ENCODE measurements around the gene ACKR2. TPM values are rescaled to one million over a fixed set of nuclear protein-coding genes. Genes with fewer than 3 reads are reported as not detected.

The ACKR2 gene
- total and polyA plus RNA-seq, 2 experiments from 2014 or later = 1.7 to 3.9 TPM

DNA sequence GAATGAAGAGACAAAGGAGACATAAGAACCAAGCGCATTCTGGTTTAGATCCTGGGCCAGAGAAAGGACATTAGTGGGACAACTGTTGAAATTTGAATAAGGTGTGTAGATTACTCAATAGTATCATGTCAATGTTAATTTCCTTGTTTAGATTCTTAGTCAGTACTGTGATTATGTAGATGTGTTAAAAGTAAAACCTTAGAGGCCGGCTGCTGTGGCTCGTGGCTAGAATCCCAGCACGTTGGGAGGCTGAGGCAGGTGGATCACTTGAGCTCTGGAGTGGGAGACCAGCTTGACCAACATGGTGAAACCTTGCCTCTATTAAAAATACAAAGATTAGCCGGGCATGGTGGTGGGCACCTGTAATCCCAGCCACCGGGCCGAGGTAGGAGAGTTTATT lies 39.8 kb downstream of the ACKR2 start:
- no peak for DNase-seq (ENCODE audit: low spot score)
- TF ChIP-seq EZH2phosphoT487 (IDR thresholded peaks at IDR 0.05; ENCODE audit: low read depth, severe bottlenecking, unreplicated experiment) = no peak
- TF ChIP-seq EZH2 (IDR thresholded peaks at IDR 0.05; ENCODE audit: borderline replicate concordance) = no peak
- TF ChIP-seq, protein P1, sequence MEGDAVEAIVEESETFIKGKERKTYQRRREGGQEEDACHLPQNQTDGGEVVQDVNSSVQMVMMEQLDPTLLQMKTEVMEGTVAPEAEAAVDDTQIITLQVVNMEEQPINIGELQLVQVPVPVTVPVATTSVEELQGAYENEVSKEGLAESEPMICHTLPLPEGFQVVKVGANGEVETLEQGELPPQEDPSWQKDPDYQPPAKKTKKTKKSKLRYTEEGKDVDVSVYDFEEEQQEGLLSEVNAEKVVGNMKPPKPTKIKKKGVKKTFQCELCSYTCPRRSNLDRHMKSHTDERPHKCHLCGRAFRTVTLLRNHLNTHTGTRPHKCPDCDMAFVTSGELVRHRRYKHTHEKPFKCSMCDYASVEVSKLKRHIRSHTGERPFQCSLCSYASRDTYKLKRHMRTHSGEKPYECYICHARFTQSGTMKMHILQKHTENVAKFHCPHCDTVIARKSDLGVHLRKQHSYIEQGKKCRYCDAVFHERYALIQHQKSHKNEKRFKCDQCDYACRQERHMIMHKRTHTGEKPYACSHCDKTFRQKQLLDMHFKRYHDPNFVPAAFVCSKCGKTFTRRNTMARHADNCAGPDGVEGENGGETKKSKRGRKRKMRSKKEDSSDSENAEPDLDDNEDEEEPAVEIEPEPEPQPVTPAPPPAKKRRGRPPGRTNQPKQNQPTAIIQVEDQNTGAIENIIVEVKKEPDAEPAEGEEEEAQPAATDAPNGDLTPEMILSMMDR (IDR thresholded peaks at IDR 0.05; ENCODE audit: poor library complexity) = no peak
- no peak overlapping the region for H2AFZ ChIP-seq
- no peak overlapping the region for H3K4me2 ChIP-seq
- H4K20me1 ChIP-seq (ENCODE audit: insufficient read depth, poor library complexity, severe bottlenecking) = no peaks in the 10 kb centered on the region
- H3K9me3 ChIP-seq (ENCODE audit: low read depth) = no peaks in the 10 kb centered on the region
- no peaks in the 10 kb centered on the region for H3K27me3 ChIP-seq
- 92% methylated on average over 7 of the region's 7 CpGs for WGBS (ENCODE audit: low lambda C conversion rate, missing lambda C conversion rate)
- no peaks in the 10 kb centered on the region for H3K79me2 ChIP-seq
- H3K27ac ChIP-seq = no peak overlapping the region
- peaks cover 18% of the 10 kb centered on the region for H3K4me1 ChIP-seq (ENCODE audit: insufficient read depth)
- no peaks in the 10 kb centered on the region for H3K36me3 ChIP-seq (replicated peaks; ENCODE audit: insufficient read depth, low read depth)
- no peaks in the 10 kb centered on the region for H3K9me2 ChIP-seq (replicated peaks; ENCODE audit: insufficient read depth)
- no peak overlapping the region for H3K4me3 ChIP-seq

DNA sequence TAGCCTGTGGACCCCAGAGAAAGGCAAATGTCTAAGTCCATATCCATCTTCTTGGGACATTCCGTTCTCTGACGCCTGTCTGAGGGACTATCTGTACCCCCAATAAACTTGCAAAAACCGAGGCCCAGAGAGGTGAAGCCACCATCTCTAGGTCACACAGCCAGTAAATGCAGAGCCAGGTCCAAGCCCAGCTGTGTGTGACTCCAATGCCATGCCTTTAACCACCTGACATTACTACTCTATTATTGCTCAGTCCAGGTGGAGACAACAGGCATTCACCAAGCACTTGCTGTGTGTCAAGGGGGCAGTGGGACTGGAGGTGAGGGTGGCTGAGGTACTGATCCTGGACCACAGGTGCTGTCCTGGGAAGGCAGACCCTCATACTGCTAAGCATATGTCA lies 41.0 kb downstream of the ACKR2 start:
- no peaks in the 10 kb centered on the region for H3K79me2 ChIP-seq
- TF ChIP-seq EZH2 (IDR thresholded peaks at IDR 0.05; ENCODE audit: borderline replicate concordance) (no peak), EZH2phosphoT487 (IDR thresholded peaks at IDR 0.05; ENCODE audit: low read depth, severe bottlenecking, unreplicated experiment) (no peak)
- TF ChIP-seq, protein P1 (IDR thresholded peaks at IDR 0.05; ENCODE audit: poor library complexity) = no peak
- DNase-seq (ENCODE audit: low spot score) = no peak

DNA sequence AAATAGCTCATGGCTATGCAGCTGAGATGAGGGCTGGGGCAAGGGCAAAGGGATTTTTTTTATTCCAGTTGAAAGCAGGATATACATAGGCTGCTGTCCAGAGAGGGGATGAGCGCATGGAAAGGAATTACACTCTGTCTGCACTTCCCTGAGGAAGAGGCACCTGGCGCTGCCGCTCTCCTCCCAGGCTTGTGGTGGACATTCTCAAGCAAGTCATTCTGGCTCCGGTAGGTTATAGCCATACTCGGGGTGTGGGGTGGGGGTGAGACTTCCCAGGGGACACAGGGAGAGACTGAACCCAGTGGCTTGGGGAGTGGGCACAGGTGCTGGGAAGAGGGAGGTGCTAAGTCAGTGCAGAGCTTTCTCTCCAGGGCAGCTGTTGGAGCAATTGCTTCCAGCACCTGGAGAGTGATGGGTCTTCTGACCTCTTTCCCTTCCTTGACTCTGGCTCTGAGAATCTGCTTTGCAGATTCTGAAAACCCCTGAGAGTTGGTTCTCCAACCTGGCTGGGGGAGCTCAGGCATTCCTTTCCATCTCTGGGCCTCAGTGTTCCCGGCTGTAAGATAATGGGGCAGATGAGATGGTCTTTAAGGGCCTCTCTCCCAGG lies 42.1 kb downstream of the ACKR2 start:
- TF ChIP-seq, protein P1 (IDR thresholded peaks at IDR 0.05; ENCODE audit: poor library complexity) = no peak
- whole genome bisulfite sequencing (ENCODE audit: low lambda C conversion rate, missing lambda C conversion rate) = 92% methylated on average over 6 of the region's 6 CpGs
- H4K20me1 ChIP-seq (ENCODE audit: insufficient read depth, poor library complexity, severe bottlenecking) = no peaks in the 10 kb centered on the region
- no peak overlapping the region for H2AFZ ChIP-seq
- no peaks in the 10 kb centered on the region for H3K79me2 ChIP-seq
- peaks cover 24% of the 10 kb centered on the region for H3K4me1 ChIP-seq (ENCODE audit: insufficient read depth)
- H3K4me3 ChIP-seq = no peak overlapping the region
- H3K4me2 ChIP-seq = no peak overlapping the region
- H3K36me3 ChIP-seq (replicated peaks; ENCODE audit: insufficient read depth, low read depth) = no peaks in the 10 kb centered on the region
- no peak for DNase-seq (ENCODE audit: low spot score)
- H3K9me2 ChIP-seq (replicated peaks; ENCODE audit: insufficient read depth) = no peaks in the 10 kb centered on the region
- no peaks in the 10 kb centered on the region for H3K27me3 ChIP-seq
- H3K9me3 ChIP-seq (ENCODE audit: low read depth) = no peaks in the 10 kb centered on the region
- no peak overlapping the region for H3K27ac ChIP-seq

More for the DNA sequence above, 41.0 kb downstream of the ACKR2 start:
- peaks cover 22% of the 10 kb centered on the region for H3K4me1 ChIP-seq (ENCODE audit: insufficient read depth)
- no peaks in the 10 kb centered on the region for H3K36me3 ChIP-seq (replicated peaks; ENCODE audit: insufficient read depth, low read depth)
- H3K9me2 ChIP-seq (replicated peaks; ENCODE audit: insufficient read depth) = no peaks in the 10 kb centered on the region
- H3K4me2 ChIP-seq = no peak overlapping the region
- H3K4me3 ChIP-seq = no peak overlapping the region
- H2AFZ ChIP-seq = no peak overlapping the region
- H3K27me3 ChIP-seq = no peaks in the 10 kb centered on the region
- no peak overlapping the region for H3K27ac ChIP-seq
- 85% methylated on average over 3 of the region's 3 CpGs for WGBS (ENCODE audit: low lambda C conversion rate, missing lambda C conversion rate)
- H4K20me1 ChIP-seq (ENCODE audit: insufficient read depth, poor library complexity, severe bottlenecking) = no peaks in the 10 kb centered on the region
- no peaks in the 10 kb centered on the region for H3K9me3 ChIP-seq (ENCODE audit: low read depth)

DNA sequence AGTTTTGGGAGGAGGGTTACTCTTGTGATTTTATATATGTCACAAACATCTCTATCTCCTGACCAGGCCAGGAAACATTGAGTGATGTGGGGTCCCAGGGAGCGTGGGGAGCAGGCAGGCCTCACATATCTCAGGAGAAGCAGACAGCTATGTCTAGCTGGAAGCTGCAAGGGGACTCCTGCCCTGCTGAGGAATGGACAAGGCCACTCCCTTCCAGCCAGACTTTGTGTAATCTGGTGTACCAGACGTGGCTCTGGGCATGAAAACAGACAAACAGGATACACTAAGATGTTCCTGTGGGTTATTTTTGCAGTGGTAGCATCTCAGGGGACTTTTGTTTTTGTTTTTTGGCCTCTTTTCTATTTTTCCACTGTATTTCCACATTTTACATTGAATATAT lies 43.2 kb downstream of the ACKR2 start:
- DNase-seq (ENCODE audit: low spot score) = peak; percentile 59
- Histone ChIP-seq H2AFZ (no peak overlapping the region), H3K9me2 (replicated peaks; ENCODE audit: insufficient read depth) (no peaks in the 10 kb centered on the region), H3K4me1 (ENCODE audit: insufficient read depth) (peaks cover 24% of the 10 kb centered on the region), H3K27me3 (no peaks in the 10 kb centered on the region), H3K4me2 (no peak overlapping the region), H3K9me3 (ENCODE audit: low read depth) (no peaks in the 10 kb centered on the region), H4K20me1 (ENCODE audit: insufficient read depth, poor library complexity, severe bottlenecking) (no peaks in the 10 kb centered on the region), H3K79me2 (no peaks in the 10 kb centered on the region), H3K36me3 (replicated peaks; ENCODE audit: insufficient read depth, low read depth) (no peaks in the 10 kb centered on the region), H3K4me3 (no peak overlapping the region), H3K27ac (peak overlapping the region; percentile 48)
- WGBS (ENCODE audit: low lambda C conversion rate, missing lambda C conversion rate) = 36% methylated on average over 2 of the region's 2 CpGs
- TF ChIP-seq EZH2phosphoT487 (IDR thresholded peaks at IDR 0.05; ENCODE audit: low read depth, severe bottlenecking, unreplicated experiment) (no peak), EZH2 (IDR thresholded peaks at IDR 0.05; ENCODE audit: borderline replicate concordance) (no peak)
- TF ChIP-seq, protein P1 (IDR thresholded peaks at IDR 0.05; ENCODE audit: poor library complexity) = no peak

Measured in hepatocyte (in vitro differentiated cells).